GM19463 (cell line): ENCODE results near the gene ATP5F1E.

Source experiments
- ATAC-seq: cut with Tn5 transposase; IDR thresholded peaks from one replicate; pipeline ENCODE4 v1.9.1; 2021; ENCODE audit warnings: mild to moderate bottlenecking, moderate library complexity; ENCODE audit not compliant: unreplicated experiment

ATP5F1E gene

GRCh38 chr20:59032023-59032712 is at the start of gene ATP5F1E:
TSS of gene ATP5F1E (minus strand) at chr20:59032335. CDS start at chr20:59032251, 84 bp downstream.
- ATAC-seq = peak; percentile 97

GRCh38 chr20:59081036-59081435 is 48.9 kb upstream of the ATP5F1E start:
- no peak for ATAC-seq

- no peak for ATAC-seq
Measured at GRCh38 chr20:59078231-59078630, 46.1 kb upstream of the ATP5F1E start.

GRCh38 chr20:59077705-59078104 is 45.6 kb upstream of the ATP5F1E start:
- no peak for ATAC-seq

GRCh38 chr20:59075934-59076508 is 43.9 kb upstream of the ATP5F1E start:
- ATAC-seq = no peak

- no peak for ATAC-seq
Measured at GRCh38 chr20:59074456-59074855, 42.3 kb upstream of the ATP5F1E start.

- ATAC-seq = no peak
Measured at GRCh38 chr20:59073582-59073981, 41.4 kb upstream of the ATP5F1E start.

- ATAC-seq = no peak
Measured at GRCh38 chr20:59071216-59071615, 39.1 kb upstream of the ATP5F1E start.

GRCh38 chr20:59069026-59069425 is 36.9 kb upstream of the ATP5F1E start:
- ATAC-seq = no peak

GRCh38 chr20:59068534-59068933 is 36.4 kb upstream of the ATP5F1E start:
- ATAC-seq = no peak

GRCh38 chr20:59064214-59064722 is 32.1 kb upstream of the ATP5F1E start:
- no peak for ATAC-seq

GRCh38 chr20:59063358-59064213 is 31.5 kb upstream of the ATP5F1E start:
- no peak for ATAC-seq

- no peak for ATAC-seq
Measured at GRCh38 chr20:59062081-59062480, 29.9 kb upstream of the ATP5F1E start.

- no peak for ATAC-seq
Measured at GRCh38 chr20:59055302-59055701, 23.2 kb upstream of the ATP5F1E start.

- no peak for ATAC-seq
Measured at GRCh38 chr20:59051666-59052185, 19.6 kb upstream of the ATP5F1E start.

- no peak for ATAC-seq
Measured at GRCh38 chr20:59050437-59050836, 18.3 kb upstream of the ATP5F1E start.

GRCh38 chr20:59048681-59049030 is 16.5 kb upstream of the ATP5F1E start:
- no peak for ATAC-seq

- no peak for ATAC-seq
Measured at GRCh38 chr20:59047938-59048680, 16.0 kb upstream of the ATP5F1E start.

- ATAC-seq = no peak
Measured at GRCh38 chr20:59046862-59047261, 14.7 kb upstream of the ATP5F1E start.

GRCh38 chr20:59044796-59045195 is 12.7 kb upstream of the ATP5F1E start:
- no peak for ATAC-seq

- no peak for ATAC-seq
Measured at GRCh38 chr20:59044295-59044694, 12.2 kb upstream of the ATP5F1E start.
